NCI-H1105 (cell line): Measurements from ENCODE around the gene CCDC88C.
A peak's percentile ranks its signal among the peaks of the same experiment; 100 is the strongest.

Experiments used
- DNase-seq: peaks from one replicate; lab custom pipeline; 2025; lab: John Stamatoyannopoulos, UW

Gene CCDC88C

GRCh38 chr14:91306547-91306946 lies 111.1 kb downstream of the CCDC88C start:
- no peak for DNase-seq

GRCh38 chr14:91305650-91306431 lies 111.8 kb downstream of the CCDC88C start:
- no peak for DNase-seq

DNA sequence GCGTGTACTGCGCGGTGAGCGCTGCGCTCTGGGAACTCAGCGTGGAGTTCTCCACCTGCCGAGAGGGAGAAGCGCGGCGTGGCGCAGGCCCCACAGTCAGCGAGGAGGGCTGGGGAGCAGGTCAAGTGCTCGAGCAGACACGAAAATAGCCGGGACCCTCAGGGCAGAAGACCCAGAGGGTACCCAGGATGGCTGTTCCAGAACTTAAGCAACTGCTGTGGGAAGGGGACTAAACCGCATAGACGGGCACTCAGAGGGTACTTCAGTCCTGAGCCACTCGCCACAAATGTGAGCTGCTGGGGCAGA lies 113.7 kb downstream of the CCDC88C start:
- DNase-seq, result no peak

- DNase-seq, result no peak
These were observed 114.3 kb downstream of the CCDC88C start for GRCh38 chr14:91303091-91303923.

GRCh38 chr14:91302391-91302790 lies 115.2 kb downstream of the CCDC88C start:
- no peak for DNase-seq

GRCh38 chr14:91300957-91301356 lies 116.7 kb downstream of the CCDC88C start:
- DNase-seq, result no peak

DNA sequence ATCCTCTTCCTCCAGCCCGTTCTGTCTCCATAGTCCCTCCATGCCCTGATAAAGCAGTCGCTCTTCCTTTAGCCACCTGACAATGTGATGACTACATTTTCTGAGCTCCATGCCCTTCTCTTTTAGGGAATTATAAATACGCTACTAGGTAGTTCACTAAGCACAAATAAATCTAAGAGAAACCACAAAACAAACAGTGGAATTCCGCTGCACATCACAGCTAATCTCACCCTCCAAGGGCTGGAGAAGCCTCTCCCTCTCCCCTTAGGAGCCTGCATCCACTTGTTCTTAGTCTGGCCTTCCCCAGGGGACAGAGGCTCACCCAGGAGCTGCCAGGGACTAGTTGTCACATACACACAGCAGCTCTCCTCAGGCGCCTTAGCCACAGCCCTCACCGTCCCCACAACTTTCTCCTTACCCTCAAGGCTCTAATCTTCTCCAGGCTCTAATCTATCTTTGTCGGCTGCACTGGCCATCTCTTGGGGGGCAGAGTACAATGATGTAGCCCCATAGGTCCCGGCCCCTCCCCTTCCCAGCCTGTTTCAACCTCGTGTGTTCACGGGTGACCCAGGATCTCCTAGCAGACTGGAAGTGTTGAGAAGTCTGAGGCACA lies 117.2 kb downstream of the CCDC88C start:
- DNase-seq, result no peak

DNA sequence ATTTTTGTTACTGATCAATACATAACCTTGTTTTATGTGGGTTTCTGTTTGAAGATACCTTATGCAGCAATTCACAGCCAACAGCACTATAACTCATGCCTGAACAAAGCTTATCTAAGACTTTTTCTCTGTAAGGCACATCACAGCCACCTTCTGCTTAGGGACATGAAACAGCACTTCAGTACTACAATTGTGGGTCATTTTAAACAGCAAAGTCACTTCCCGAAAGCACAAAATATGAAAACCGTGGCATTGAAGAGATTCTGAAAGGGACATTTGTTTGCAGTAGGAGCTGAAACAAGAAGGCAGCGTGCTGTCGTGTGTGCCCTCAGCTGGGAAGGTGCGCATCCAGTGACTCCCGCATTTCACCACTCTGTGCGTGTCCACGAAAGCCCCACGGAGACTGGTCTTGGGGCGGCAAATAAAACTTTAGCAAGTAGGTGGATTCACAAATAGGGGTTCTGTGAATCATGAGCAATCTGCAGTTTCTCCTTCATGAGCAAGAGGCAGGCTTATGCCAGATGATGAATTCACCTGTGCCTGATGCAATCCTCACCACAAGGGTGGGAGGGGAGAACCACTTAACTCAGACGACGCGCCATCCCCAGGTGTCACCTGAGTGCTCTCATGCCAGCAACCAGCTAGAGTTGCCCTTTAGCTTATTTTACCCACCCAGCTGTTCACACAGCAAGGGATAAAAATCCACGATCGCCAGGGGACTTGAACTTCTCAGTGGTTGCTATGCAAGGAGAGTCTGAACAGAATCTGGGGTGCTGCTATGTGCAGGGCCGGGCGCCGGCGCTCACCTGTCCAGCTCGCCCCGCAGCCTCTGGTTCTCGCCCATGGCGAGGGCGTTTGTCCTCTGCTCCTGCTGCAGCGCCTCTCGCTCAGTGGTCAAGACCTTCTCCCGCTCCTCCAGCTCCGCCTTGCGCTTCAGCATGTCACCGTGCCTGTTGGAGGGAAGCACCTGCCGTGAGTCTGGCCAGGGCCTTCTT lies 118.2 kb downstream of the CCDC88C start:
- DNase-seq, result peak; percentile 60

GRCh38 chr14:91298576-91298975 lies 119.0 kb downstream of the CCDC88C start:
- DNase-seq, result no peak

GRCh38 chr14:91297081-91297711 lies 120.4 kb downstream of the CCDC88C start:
- no peak for DNase-seq

- no peak for DNase-seq
These were observed 121.5 kb downstream of the CCDC88C start for GRCh38 chr14:91295851-91296796.

DNA sequence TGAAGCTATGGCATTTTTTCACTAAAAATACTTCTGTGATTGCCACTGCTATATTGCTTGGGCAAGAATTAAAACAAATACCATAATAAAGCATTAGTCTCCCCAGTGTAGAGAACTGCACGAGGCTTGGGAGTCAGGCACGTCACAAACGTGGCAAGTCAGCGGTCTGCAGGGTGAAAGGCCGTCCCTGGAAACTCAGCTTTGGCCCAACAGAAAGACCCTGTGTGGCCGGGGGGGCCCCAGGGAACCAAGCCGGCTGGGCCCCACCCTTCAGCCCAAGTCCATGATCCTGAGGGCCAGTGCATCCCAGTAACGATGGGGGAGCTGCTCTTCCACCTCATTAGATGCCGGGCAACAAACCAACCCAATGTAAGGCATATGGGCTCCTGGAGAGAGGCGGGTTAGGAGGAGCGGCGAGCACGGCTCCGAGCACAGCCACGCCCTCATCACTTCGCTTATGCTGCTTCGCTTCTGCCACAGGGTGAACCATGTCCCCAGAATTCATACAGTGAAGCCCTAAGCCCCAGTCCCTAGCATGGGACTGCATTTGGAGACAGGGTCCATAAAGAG lies 122.3 kb downstream of the CCDC88C start:
- no peak for DNase-seq

DNA sequence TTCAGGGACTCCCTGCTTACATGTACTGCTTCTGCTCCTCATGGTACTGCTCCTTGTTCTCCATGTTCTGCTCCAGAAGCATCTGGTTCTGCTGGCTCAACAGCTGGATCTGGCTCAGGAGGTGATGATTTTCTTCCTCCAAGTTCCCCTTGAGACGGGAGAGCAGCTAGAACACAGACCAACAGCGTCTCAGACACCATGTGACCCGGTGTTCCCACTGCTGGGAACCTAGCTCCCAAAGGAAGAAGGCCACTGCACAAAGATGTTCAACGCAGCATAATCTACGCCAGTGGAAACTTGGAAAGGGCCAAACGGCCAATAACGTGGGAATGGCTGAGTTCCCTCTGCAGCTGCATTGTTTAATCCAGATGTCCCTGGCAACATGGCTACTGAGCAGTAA lies 123.5 kb downstream of the CCDC88C start:
- DNase-seq, result no peak

DNA sequence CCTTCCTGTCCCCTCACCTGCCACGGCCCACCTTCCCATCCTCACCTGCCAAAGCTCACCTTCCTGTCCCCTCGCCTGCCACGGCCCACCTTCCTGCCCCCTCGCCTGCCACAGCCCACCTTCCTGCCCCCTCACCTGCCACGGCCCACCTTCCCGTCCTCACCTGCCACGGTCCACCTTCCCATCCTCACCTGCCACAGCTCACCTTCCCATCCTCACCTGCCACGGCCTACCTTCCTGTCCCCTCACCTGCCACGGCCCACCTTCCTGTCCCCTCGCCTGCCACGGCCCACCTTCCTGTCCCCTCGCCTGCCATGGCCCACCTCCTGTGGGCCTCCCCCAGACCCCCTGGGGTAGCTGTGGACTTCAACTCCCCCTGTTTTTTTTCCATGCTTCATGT lies 124.3 kb downstream of the CCDC88C start:
- DNase-seq, result no peak

DNA sequence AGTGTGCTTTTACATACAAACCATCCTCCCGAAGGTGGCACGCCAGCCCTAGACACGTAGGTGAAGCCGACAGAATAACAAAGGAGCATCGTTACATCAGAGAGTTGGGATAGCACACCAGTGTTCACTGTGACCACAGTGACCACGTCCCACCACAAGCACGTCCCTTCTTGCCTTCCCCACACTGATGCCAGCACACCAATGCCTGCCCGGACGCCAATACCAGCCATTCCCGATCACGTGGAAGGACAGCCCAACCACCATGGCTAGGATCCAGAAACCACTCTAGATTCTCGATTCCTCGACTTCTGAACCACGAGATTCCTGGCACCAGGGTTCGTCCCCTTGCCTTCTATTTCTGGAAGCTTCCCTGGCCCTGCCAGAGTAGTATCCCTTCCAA lies 125.1 kb downstream of the CCDC88C start:
- DNase-seq, result no peak

- DNase-seq, result no peak
These were observed 125.7 kb downstream of the CCDC88C start for GRCh38 chr14:91291786-91292405.

DNA sequence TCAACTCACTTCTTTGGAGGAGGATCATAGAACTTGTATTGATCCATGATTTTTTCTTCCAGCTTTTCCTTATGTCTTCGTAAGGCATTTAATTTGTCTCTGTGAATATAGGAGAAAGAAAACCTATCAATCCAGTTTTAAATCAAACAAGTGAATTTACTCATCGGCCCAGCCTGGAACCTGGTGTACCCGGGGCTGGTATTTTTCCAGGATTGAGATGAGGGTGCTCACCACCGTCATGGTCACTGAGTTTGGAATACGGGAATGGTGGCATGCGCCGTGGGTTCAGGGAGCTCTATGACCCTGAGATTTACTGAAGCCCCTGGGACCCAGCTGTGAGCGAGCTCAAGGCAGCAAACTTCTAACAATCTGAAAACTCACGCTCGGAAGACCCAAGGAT lies 126.6 kb downstream of the CCDC88C start:
- no peak for DNase-seq

- no peak for DNase-seq
These were observed 128.2 kb downstream of the CCDC88C start for GRCh38 chr14:91289464-91289863.

- DNase-seq, result no peak
These were observed 128.7 kb downstream of the CCDC88C start for GRCh38 chr14:91288876-91289275.
